GM21619 (cell line): ENCODE results near the gene RGS7BP.

Experiments used
- ATAC-seq: cut with Tn5 transposase; IDR thresholded peaks from one replicate; pipeline ENCODE4 v1.9.1; 2021; ENCODE audit not compliant: unreplicated experiment

The RGS7BP gene

DNA sequence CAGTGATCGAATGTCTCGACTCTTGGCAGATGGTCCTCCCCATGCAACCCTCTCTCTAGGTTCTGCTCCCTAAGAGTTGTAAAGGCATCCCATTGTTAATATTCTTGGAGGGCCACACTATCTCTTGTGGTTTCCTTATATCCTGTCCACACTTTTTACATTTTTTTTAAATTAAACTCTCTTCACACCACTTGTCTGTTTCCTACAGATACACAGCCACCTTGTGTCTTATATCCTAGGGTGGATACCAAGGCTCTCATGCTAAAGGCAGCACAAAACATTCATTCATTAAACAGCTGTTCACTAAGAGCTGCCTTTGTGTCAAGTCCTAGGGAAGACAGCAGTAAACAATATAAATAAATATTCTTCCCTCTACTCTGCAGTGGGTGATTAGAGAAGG is 124.0 kb downstream of the RGS7BP start:
- no peak for ATAC-seq

DNA sequence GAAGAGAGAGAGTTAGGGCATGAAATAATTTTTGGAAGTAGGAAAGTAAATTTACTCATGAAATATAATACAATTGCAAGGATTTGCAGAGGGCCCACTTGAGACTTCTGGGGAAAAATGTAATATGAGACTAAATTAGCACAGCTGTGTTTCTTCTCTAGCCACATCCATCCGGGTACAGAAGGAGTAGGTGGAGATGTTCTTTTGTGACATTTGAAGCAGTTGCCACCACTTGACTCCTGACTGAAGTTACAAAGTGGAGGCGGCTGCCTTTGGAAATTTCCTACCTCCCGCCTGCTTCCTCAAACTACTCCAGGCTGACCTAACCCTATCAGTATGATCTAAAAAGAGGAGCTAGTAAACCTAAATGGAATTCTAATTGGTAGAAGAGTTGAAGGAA is 126.4 kb downstream of the RGS7BP start:
- no peak for ATAC-seq

DNA sequence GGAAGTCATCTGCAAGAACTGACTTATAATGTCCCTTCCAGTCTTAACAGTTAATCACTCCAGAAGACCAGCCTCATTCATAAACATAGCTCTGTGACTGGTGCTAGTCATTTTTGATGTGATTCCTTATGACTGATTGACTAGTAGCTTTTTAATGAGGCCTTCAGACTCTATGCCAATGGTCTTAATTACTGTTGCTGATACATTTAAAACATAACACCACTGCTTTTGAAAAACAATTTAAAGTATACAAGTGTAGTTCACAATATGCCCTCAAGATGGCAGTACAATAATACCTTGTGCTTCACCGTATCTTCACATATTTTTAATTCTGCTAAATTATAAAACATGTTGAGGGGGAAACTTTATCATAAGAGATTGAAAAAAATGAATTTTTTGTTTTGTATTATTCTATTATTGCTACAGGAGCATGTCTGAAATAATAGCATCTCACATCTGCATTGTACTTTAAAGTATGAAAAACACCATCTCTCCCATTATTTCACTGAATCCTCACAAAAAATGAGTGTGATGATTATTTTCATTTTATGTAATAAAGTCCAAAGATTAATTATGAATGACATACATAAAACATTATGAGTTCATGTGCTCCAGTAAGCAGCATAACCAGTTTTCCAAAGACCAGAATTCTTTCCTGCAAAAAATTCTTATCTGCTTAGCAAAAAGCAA is 129.3 kb downstream of the RGS7BP start:
- no peak for ATAC-seq

DNA sequence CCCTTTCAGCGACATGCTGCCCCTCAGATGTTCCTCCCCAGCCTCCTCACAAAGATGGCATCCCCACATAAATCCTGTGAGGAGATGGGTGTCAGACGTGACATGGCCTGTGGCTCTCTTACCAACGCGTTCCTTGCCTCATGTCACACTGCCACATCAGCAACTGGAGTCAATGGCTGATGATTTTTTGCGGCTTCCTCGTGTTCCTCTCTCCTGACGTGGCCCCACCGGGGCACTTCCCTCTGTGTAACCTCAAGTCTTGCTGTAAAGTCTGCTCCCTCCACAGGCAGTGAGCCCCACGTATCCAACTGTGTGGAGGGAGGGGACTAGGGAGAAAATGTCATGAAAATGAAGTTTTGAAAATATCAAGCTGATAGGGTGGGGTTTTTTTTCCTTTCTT is 131.3 kb downstream of the RGS7BP start:
- ATAC-seq, result no peak

DNA sequence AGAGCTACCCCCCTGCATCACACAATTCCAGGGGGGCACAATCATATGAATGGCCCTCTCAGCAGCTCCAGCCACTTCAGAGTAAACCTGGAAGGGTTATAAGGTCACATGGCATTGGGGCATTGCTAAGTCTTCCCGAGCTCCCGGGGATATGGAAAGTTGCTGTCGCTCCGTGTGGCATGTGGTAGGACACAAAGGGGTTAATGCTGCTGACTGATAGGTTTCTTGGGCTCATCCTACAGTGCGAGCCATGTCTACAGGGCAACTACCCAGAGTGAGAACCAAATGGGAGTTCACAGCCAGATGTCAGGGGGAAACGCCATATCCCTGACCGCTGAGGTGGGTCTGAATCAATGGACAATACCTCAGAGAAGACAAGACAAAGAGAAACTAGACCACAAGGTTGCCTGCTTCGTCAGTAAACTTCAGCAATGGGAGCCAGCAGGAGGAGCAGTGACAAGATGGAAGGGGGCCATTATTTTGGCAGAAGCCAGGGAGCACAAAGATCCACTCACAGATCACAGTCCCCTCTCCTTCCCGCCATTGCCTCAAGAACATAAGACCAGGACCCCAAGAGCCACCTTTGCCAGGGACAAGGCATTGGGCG is 132.1 kb downstream of the RGS7BP start:
- ATAC-seq, result no peak

DNA sequence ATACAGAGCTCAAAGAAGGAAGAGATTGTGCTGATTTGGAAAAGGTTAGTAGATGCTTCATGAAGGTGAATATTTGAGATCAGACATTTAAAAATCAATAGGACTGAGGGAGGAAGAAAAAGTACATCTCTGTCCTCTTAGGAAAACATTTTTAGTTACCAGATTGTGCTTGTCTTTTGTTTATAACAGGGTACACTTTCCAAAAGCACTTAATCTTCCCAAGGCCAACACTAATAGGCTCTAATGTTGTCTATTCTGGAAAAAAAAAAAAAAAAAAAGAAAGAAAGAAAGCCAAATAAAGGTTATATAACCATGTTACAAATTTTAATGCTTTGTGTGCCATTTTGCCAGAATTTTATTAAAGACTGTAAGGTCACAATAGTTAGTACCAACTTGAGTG is 139.0 kb downstream of the RGS7BP start:
- no peak for ATAC-seq

DNA sequence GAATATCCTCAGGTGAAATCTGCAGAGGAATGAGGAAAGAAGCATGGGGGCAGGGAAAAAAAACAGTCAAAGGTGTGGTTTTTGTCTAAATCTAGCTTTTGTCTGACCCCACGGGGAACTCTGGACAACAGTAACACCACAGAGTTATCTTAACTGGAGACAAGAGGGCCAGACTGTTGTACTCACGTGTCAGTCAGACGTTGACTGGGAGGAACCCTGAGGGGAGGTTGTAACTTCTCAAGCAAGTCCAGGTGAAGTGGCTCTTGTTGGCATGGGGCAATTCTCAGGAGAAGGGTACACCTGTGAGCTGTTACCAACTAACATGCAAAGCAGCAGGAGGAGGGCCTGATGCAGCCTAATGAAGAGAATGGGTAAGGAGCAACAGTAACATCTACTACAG is 140.4 kb downstream of the RGS7BP start:
- ATAC-seq, result no peak

DNA sequence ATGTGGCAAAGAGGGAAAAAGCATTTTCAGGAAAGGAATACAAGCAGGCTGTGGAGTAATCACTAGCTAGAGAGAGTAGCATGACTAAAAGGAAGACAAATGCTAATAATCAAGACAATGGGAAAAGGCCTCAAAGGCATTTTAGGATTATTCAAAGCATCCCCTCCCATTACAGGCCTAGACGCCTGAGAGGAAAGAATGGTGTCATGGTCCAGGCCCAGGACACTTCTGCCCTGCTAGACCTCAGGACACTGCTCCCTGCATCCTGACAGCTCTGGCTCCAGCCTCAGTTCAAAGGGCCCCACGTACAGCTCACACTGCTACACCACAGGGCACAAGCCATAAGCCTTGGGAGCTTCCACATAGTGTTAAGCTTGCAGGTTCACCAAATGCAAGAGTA is 143.7 kb downstream of the RGS7BP start:
- no peak for ATAC-seq

DNA sequence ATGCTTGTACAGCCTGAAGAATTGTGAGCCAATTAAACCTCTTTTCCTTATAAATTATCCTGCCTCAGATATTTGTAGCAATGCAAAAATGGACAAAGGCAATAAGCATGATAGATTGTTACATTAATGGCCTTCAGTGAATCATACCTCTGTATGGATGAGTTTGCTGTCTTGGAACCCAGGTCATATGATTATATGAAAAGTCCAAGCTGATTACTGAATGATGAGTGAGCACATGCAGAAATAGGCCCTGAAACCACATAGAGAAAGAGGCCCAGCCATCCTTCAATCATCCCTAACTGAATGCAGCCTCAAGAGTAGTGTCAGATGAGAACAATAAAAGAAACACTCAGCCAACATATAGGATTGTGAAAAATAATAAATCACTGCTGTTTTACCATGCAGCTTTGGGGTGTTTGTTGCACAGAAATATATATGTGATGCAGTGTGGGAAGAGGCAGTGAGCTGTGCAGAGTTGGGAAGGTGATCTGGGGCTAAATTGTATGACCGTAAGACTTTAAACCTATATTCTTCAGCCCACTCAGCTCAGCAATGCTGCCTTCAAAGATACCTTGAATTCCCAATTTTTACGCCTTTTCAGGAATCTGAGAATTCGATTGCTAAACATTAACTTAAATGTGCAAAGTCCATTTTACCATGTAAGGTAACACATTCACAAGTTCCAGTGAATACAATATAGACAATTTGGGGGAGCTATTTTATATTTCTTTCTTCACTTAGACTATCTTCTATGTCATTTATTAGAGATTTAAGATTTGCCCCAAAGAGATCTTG is 148.1 kb downstream of the RGS7BP start:
- no peak for ATAC-seq

DNA sequence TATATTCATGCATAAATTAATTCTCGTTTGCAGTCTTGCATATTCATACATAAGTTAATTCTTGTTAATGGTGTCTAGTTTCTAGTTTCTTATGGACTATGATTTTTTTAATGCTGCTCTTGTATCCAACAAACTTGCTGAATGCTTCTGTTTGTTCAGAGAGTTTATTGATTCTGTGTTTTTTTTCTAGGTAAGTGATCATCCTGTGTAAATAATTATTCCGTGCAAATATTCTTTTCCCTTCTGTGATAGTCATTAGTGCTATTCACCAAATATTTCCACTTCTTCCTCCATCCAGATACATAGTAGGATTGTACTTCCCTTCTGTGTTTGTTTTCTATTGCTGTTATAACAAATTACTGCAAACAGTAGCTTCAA is 148.7 kb downstream of the RGS7BP start:
- no peak for ATAC-seq

DNA sequence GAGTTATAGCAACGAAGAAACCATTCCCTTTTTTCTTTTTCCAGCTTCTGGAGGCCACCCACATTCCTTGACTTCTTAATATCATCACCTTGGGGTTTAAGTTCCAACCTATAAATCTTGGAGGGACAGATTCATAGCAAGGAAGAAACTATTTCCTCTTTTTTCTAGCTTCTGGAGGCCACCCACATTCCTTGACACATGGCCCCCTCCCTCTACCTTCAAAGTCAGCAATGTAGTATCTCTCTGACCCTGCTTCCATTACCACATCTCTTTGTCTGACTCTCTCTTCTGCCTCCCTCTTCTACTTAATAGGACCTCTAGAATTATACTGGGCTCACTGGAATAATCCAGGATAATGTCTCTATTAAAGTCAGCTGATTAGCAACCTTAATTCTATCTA is 149.8 kb downstream of the RGS7BP start:
- no peak for ATAC-seq

DNA sequence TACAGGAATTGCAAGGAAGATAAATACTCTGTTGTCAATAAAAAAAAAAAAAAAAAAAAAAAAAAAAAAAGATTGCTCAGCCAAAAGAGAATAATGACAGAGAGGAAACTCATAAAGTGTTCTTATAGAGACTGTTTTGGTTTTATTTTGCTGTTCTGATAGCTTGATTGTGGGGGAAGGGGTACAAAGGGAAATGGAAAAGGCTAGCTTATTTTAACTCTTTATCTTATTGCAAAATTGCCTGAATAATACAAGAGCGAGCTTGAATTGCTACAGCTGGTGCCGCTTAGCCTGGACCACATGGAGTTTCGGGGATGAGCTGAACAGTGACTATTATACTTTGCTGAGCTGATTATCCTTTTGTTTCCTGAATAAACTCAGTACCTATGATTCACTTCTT is 153.5 kb downstream of the RGS7BP start:
- ATAC-seq, result no peak
